Measurements from ENCODE around the gene PSTPIP2. TPM values are rescaled to one million over a fixed set of nuclear protein-coding genes. Genes with fewer than 3 reads are reported as not detected.

PSTPIP2 gene
- total RNA-seq, 1 experiment from 2014 or later: 1.9 TPM

DNA sequence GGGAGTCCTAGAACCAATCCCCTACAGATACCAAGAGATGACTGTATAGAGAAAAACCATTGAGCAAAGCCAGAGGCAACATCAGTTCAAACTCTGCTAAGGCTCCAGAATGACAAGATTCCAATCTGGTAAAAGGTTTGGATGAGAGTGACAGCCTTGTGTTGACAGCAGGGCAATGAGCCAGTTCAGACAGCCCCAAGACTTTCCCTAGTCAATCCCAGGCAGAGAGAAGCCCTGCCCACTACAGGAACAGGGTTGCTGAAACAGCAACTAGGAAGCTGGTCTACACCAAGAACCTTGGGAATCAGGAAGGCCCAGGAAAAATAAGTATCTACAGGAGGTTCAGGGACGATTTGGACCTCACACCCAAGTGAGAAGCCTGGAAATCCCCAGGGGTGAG, 3.3 kb downstream of the PSTPIP2 start (continued):
- TF ChIP-seq, protein P1, sequence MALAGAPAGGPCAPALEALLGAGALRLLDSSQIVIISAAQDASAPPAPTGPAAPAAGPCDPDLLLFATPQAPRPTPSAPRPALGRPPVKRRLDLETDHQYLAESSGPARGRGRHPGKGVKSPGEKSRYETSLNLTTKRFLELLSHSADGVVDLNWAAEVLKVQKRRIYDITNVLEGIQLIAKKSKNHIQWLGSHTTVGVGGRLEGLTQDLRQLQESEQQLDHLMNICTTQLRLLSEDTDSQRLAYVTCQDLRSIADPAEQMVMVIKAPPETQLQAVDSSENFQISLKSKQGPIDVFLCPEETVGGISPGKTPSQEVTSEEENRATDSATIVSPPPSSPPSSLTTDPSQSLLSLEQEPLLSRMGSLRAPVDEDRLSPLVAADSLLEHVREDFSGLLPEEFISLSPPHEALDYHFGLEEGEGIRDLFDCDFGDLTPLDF (CRISPR knock-in tag; IDR thresholded peaks at IDR 0.05): no peak

DNA sequence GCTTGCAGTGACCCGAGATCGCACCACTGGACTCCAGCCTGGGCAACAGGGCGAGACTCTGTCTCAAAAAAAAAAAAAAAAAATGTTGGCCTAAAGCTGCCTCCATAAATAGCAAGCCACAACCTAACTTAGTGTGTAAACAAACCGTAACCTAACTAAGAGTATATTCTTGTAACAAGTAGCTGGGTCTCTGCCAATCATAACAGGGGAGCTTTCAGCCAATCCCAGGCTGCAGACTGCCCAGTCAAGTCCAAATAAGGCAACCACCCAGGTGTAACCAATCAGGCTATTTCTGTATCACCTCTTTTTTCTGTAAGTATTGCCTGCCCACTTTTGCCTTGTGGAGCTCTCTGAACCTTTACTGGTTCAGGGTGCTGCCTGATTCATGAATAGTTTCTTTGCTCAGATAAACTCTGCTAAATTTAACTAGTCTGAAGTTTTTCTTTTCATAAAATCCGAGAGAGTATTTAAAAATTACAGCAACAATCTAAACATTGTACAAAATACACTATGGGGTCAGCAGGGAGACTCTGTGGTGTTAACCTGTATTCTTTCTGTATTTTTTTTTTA, 4.5 kb downstream of the PSTPIP2 start:
- Mint-ChIP-seq H3K27ac (no peak overlapping the region), H3K36me3 (no peaks in the 10 kb centered on the region), H3K9me3 (peaks cover 3% of the 10 kb centered on the region; the same call in 1 of the 2 replicates), H3K27me3 (ENCODE audit: low read depth) (peaks cover 28% of the 10 kb centered on the region), H3K4me1 (peaks cover 4% of the 10 kb centered on the region; the same call in 1 of the 2 replicates), H3K4me3 (no peak overlapping the region)
- DNase-seq (ENCODE audit: low spot score) (no peak), ATAC-seq (peak; percentile 9; the same call in 1 of the 2 replicates)
- ChIA-PET CTCF (no interaction called here), POLR2A (interaction anchor here (0.7 kb wide), 1 partner anchor 8 kb away, joined by 3 read pairs; no protein-coding TSS in a partner anchor)
- no peak for TF ChIP-seq NFYB (CRISPR knock-in tag; conservative IDR thresholded peaks at IDR 0.05; ENCODE audit: low read depth)
- TF ChIP-seq, protein P2, sequence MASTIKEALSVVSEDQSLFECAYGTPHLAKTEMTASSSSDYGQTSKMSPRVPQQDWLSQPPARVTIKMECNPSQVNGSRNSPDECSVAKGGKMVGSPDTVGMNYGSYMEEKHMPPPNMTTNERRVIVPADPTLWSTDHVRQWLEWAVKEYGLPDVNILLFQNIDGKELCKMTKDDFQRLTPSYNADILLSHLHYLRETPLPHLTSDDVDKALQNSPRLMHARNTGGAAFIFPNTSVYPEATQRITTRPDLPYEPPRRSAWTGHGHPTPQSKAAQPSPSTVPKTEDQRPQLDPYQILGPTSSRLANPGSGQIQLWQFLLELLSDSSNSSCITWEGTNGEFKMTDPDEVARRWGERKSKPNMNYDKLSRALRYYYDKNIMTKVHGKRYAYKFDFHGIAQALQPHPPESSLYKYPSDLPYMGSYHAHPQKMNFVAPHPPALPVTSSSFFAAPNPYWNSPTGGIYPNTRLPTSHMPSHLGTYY (CRISPR knock-in tag; IDR thresholded peaks at IDR 0.05): no peak
- TF ChIP-seq, protein P3, sequence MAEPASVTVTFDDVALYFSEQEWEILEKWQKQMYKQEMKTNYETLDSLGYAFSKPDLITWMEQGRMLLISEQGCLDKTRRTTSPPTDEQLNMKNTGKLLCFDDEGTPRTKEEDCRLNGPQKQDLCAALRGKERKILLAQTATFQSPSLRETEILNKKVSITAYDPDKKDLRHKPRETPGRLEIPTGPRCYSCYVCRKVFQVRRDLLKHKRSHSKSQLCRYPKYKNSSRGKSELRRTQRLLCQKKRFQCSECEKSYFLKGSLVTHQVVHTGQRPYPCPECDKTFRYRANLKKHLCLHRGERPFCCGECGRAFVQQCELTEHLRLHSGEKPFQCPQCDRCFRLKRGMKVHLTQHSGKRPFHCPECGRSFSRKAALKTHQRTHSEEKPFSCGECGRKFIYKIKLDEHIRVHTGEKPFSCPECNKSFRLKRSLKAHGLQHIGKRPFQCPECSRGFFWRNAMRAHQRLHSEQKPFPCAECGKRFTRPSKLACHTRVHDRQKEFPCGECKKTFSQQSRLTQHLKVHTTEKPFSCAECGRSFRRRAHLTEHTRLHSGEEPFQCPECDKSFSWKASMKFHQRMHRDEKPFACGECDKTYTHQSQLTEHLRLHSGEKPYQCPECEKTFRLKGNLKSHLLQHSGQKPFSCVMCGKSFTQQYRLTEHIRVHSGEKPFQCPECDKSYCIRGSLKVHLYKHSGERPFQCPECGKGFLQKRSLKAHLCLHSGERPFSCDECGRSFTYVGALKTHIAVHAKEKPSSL (CRISPR knock-in tag; conservative IDR thresholded peaks at IDR 0.05): no peak
- TF ChIP-seq, protein P4, sequence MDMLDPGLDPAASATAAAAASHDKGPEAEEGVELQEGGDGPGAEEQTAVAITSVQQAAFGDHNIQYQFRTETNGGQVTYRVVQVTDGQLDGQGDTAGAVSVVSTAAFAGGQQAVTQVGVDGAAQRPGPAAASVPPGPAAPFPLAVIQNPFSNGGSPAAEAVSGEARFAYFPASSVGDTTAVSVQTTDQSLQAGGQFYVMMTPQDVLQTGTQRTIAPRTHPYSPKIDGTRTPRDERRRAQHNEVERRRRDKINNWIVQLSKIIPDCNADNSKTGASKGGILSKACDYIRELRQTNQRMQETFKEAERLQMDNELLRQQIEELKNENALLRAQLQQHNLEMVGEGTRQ (CRISPR knock-in tag; IDR thresholded peaks at IDR 0.05): no peak
- TF ChIP-seq TEAD1 (CRISPR knock-in tag; IDR thresholded peaks at IDR 0.05): no peak
- TF ChIP-seq, protein P5, sequence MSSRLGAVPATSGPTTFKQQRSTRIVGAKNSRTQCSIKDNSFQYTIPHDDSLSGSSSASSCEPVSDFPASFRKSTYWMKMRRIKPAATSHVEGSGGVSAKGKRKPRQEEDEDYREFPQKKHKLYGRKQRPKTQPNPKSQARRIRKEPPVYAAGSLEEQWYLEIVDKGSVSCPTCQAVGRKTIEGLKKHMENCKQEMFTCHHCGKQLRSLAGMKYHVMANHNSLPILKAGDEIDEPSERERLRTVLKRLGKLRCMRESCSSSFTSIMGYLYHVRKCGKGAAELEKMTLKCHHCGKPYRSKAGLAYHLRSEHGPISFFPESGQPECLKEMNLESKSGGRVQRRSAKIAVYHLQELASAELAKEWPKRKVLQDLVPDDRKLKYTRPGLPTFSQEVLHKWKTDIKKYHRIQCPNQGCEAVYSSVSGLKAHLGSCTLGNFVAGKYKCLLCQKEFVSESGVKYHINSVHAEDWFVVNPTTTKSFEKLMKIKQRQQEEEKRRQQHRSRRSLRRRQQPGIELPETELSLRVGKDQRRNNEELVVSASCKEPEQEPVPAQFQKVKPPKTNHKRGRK (CRISPR knock-in tag; IDR thresholded peaks at IDR 0.05; ENCODE audit: borderline replicate concordance): no peak
- TF ChIP-seq, protein P6, sequence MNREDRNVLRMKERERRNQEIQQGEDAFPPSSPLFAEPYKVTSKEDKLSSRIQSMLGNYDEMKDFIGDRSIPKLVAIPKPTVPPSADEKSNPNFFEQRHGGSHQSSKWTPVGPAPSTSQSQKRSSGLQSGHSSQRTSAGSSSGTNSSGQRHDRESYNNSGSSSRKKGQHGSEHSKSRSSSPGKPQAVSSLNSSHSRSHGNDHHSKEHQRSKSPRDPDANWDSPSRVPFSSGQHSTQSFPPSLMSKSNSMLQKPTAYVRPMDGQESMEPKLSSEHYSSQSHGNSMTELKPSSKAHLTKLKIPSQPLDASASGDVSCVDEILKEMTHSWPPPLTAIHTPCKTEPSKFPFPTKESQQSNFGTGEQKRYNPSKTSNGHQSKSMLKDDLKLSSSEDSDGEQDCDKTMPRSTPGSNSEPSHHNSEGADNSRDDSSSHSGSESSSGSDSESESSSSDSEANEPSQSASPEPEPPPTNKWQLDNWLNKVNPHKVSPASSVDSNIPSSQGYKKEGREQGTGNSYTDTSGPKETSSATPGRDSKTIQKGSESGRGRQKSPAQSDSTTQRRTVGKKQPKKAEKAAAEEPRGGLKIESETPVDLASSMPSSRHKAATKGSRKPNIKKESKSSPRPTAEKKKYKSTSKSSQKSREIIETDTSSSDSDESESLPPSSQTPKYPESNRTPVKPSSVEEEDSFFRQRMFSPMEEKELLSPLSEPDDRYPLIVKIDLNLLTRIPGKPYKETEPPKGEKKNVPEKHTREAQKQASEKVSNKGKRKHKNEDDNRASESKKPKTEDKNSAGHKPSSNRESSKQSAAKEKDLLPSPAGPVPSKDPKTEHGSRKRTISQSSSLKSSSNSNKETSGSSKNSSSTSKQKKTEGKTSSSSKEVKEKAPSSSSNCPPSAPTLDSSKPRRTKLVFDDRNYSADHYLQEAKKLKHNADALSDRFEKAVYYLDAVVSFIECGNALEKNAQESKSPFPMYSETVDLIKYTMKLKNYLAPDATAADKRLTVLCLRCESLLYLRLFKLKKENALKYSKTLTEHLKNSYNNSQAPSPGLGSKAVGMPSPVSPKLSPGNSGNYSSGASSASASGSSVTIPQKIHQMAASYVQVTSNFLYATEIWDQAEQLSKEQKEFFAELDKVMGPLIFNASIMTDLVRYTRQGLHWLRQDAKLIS (CRISPR knock-in tag; IDR thresholded peaks at IDR 0.05; ENCODE audit: borderline replicate concordance): no peak
- TF ChIP-seq, protein P7, sequence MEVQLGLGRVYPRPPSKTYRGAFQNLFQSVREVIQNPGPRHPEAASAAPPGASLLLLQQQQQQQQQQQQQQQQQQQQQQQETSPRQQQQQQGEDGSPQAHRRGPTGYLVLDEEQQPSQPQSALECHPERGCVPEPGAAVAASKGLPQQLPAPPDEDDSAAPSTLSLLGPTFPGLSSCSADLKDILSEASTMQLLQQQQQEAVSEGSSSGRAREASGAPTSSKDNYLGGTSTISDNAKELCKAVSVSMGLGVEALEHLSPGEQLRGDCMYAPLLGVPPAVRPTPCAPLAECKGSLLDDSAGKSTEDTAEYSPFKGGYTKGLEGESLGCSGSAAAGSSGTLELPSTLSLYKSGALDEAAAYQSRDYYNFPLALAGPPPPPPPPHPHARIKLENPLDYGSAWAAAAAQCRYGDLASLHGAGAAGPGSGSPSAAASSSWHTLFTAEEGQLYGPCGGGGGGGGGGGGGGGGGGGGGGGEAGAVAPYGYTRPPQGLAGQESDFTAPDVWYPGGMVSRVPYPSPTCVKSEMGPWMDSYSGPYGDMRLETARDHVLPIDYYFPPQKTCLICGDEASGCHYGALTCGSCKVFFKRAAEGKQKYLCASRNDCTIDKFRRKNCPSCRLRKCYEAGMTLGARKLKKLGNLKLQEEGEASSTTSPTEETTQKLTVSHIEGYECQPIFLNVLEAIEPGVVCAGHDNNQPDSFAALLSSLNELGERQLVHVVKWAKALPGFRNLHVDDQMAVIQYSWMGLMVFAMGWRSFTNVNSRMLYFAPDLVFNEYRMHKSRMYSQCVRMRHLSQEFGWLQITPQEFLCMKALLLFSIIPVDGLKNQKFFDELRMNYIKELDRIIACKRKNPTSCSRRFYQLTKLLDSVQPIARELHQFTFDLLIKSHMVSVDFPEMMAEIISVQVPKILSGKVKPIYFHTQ (CRISPR knock-in tag; IDR thresholded peaks at IDR 0.05): no peak
- no peak for TF ChIP-seq ZNF219 (CRISPR knock-in tag; IDR thresholded peaks at IDR 0.05; ENCODE audit: borderline replicate concordance)
- TF ChIP-seq, protein P8, sequence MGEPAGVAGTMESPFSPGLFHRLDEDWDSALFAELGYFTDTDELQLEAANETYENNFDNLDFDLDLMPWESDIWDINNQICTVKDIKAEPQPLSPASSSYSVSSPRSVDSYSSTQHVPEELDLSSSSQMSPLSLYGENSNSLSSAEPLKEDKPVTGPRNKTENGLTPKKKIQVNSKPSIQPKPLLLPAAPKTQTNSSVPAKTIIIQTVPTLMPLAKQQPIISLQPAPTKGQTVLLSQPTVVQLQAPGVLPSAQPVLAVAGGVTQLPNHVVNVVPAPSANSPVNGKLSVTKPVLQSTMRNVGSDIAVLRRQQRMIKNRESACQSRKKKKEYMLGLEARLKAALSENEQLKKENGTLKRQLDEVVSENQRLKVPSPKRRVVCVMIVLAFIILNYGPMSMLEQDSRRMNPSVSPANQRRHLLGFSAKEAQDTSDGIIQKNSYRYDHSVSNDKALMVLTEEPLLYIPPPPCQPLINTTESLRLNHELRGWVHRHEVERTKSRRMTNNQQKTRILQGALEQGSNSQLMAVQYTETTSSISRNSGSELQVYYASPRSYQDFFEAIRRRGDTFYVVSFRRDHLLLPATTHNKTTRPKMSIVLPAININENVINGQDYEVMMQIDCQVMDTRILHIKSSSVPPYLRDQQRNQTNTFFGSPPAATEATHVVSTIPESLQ (CRISPR knock-in tag; IDR thresholded peaks at IDR 0.05): no peak
- TF ChIP-seq, protein P9, sequence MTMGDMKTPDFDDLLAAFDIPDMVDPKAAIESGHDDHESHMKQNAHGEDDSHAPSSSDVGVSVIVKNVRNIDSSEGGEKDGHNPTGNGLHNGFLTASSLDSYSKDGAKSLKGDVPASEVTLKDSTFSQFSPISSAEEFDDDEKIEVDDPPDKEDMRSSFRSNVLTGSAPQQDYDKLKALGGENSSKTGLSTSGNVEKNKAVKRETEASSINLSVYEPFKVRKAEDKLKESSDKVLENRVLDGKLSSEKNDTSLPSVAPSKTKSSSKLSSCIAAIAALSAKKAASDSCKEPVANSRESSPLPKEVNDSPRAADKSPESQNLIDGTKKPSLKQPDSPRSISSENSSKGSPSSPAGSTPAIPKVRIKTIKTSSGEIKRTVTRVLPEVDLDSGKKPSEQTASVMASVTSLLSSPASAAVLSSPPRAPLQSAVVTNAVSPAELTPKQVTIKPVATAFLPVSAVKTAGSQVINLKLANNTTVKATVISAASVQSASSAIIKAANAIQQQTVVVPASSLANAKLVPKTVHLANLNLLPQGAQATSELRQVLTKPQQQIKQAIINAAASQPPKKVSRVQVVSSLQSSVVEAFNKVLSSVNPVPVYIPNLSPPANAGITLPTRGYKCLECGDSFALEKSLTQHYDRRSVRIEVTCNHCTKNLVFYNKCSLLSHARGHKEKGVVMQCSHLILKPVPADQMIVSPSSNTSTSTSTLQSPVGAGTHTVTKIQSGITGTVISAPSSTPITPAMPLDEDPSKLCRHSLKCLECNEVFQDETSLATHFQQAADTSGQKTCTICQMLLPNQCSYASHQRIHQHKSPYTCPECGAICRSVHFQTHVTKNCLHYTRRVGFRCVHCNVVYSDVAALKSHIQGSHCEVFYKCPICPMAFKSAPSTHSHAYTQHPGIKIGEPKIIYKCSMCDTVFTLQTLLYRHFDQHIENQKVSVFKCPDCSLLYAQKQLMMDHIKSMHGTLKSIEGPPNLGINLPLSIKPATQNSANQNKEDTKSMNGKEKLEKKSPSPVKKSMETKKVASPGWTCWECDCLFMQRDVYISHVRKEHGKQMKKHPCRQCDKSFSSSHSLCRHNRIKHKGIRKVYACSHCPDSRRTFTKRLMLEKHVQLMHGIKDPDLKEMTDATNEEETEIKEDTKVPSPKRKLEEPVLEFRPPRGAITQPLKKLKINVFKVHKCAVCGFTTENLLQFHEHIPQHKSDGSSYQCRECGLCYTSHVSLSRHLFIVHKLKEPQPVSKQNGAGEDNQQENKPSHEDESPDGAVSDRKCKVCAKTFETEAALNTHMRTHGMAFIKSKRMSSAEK (CRISPR knock-in tag; IDR thresholded peaks at IDR 0.05; ENCODE audit: borderline replicate concordance): no peak
- no peak for TF ChIP-seq ZNF263 (CRISPR knock-in tag; IDR thresholded peaks at IDR 0.05; ENCODE audit: low read depth)
